Measurements from ENCODE around the gene MOSMO. TPM values are rescaled to one million over a fixed set of nuclear protein-coding genes. Genes with fewer than 3 reads are reported as not detected.

MOSMO gene
- total and polyA plus RNA-seq, 7 donors = 6.0 to 21.3 (median 11.3) TPM

- Histone ChIP-seq H3K4me1 (peaks cover 18% of the 10 kb centered on the region), H3K27me3 (ENCODE audit: insufficient read depth in 3 of 3, low read length in 2 of 3) (no peaks in the 10 kb centered on the region), H3K27ac (no peak overlapping the region), H3K4me3 (no peak overlapping the region), H3K9me3 (no peaks in the 10 kb centered on the region), H3K36me3 (ENCODE audit: insufficient read depth in 1 of 2, low read depth in 1 of 2) (no peaks in the 10 kb centered on the region)
- no peak for TF ChIP-seq CTCF (IDR thresholded peaks at IDR 0.05)
- intact Hi-C loops (cut with DNase I) = loop anchor here (5.0 kb wide), 3 partner anchors 94 to 184 kb away; no protein-coding TSS in a partner anchor
- ATAC-seq (no peak), DNase-seq (no peak)
- 83 to 88% (median 84%) methylated on average over 4 of the region's 4 CpGs for WGBS, 3 donors
Measured at GRCh38 chr16:22003195-22003594, 4.7 kb upstream of the MOSMO start.

- no peak overlapping the region for H3K27ac ChIP-seq
- no peak overlapping the region for H3K4me3 ChIP-seq
- 33 to 47% (median 37%) methylated on average over 3 of the region's 3 CpGs for WGBS, 3 donors
- H3K27me3 ChIP-seq (ENCODE audit: insufficient read depth in 3 of 3, low read length in 2 of 3) = no peaks in the 10 kb centered on the region
- no peaks in the 10 kb centered on the region for H3K36me3 ChIP-seq (ENCODE audit: insufficient read depth in 1 of 2, low read depth in 1 of 2)
- intact Hi-C loops (cut with DNase I) = loop anchor here (5.0 kb wide), 3 partner anchors 93 to 183 kb away; no protein-coding TSS in a partner anchor
- no peaks in the 10 kb centered on the region for H3K9me3 ChIP-seq
- DNase-seq (no peak), ATAC-seq (no peak)
- TF ChIP-seq CTCF (IDR thresholded peaks at IDR 0.05) = no peak
- peaks cover 26% of the 10 kb centered on the region for H3K4me1 ChIP-seq
Measured at GRCh38 chr16:22004341-22004740, 3.6 kb upstream of the MOSMO start.

- no peak overlapping the region for H3K4me3 ChIP-seq
- no peaks in the 10 kb centered on the region for H3K27me3 ChIP-seq (ENCODE audit: insufficient read depth in 3 of 3, low read length in 2 of 3)
- no peak for DNase-seq
- 89 to 100% (median 92%) methylated on average over 1 of the region's 1 CpG for WGBS, 3 donors
- TF ChIP-seq CTCF (IDR thresholded peaks at IDR 0.05) = no peak
- H3K4me1 ChIP-seq = peaks cover 30% of the 10 kb centered on the region
- no peaks in the 10 kb centered on the region for H3K36me3 ChIP-seq (ENCODE audit: insufficient read depth in 1 of 2, low read depth in 1 of 2)
- no peak for ATAC-seq
- intact Hi-C loops (cut with DNase I) = loop anchor here (2.0 to 5.0 kb wide), 2 partner anchors 67 to 292 kb away; partner anchors contain the start of gene POLR3E (in 1 of the 2)
- no peak overlapping the region for H3K27ac ChIP-seq
- no peaks in the 10 kb centered on the region for H3K9me3 ChIP-seq
Measured at GRCh38 chr16:22005746-22006145, 2.2 kb upstream of the MOSMO start.

DNA sequence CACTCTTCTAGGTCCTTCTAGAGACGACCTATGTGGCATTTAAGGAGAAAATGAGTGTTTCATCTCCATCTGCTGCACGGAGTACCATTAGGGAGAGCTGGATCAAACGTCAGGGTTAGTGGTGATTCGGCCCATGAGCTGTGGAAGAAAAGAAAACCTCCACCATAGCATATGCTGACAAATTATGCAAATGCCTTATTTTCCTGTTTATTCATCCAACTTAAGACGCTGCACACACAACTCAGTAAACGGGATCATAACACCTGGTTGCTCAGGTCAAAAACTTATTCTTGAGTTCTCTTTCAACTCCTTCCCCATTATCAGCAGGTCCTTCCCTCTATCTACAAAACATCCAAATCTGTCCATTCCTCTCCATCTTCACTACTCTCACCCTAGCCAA is 1.3 kb upstream of the MOSMO start:
- ATAC-seq = no peak
- TF ChIP-seq CTCF (IDR thresholded peaks at IDR 0.05) = no peak
- Histone ChIP-seq H3K4me3 (peak overlapping the region; percentile 99), H3K4me1 (peaks cover 35% of the 10 kb centered on the region), H3K9me3 (no peaks in the 10 kb centered on the region), H3K36me3 (ENCODE audit: insufficient read depth in 1 of 2, low read depth in 1 of 2) (no peaks in the 10 kb centered on the region), H3K27ac (peak overlapping the region; percentile 95), H3K27me3 (ENCODE audit: insufficient read depth in 3 of 3, low read length in 2 of 3) (no peaks in the 10 kb centered on the region)
- DNase-seq = no peak
- intact Hi-C loops (cut with DNase I) = loop anchor here (2.0 to 5.0 kb wide), 2 partner anchors 66 to 291 kb away; partner anchors contain the start of gene POLR3E (in 1 of the 2)
- WGBS, 3 donors = 56 to 63% (median 57%) methylated on average over 6 of the region's 6 CpGs

DNA sequence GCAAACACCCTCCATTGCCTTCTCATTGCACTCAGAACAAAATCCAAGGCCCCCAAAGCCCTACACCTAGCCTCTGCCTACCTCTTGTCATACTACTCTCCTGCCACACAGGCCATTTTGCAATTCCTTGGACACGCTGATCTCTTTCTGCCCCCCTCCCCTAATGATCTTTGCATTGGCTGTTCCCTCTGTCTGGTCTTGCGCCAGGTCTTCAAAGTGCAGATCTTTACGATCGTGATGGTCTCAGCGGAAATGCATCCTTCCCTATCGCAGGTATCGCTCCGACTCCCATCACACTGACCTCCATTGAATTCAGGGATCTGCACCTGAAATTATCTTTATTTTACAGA is 777 bp upstream of the MOSMO start:
- H3K36me3 ChIP-seq (ENCODE audit: insufficient read depth in 1 of 2, low read depth in 1 of 2) = no peaks in the 10 kb centered on the region
- 9 to 11% (median 10%) methylated on average over 8 of the region's 8 CpGs for WGBS, 3 donors
- H3K4me3 ChIP-seq = peak overlapping the region; percentile 99
- no peak for TF ChIP-seq CTCF (IDR thresholded peaks at IDR 0.05)
- H3K27ac ChIP-seq = peak overlapping the region; percentile 95
- intact Hi-C loops (cut with DNase I) = loop anchor here (2.0 to 5.0 kb wide), 2 partner anchors 66 to 290 kb away; partner anchors contain the start of gene POLR3E (in 1 of the 2)
- H3K9me3 ChIP-seq = no peaks in the 10 kb centered on the region
- peaks cover 35% of the 10 kb centered on the region for H3K4me1 ChIP-seq
- no peak for DNase-seq
- no peaks in the 10 kb centered on the region for H3K27me3 ChIP-seq (ENCODE audit: insufficient read depth in 3 of 3, low read length in 2 of 3)
- peak in 2 of 4 donors; percentile 17 to 31 for ATAC-seq

Measured in psoas muscle (tissue), 8 donors.